Thymus (tissue), 11 donors: ENCODE results near the gene RNF169. TPM values are rescaled to one million over a fixed set of nuclear protein-coding genes. Genes with fewer than 3 reads are reported as not detected.

Source experiments
- DNase-seq, 9 donors: peaks; one replicate each; pipeline ENCODE4 v3.0.0-alpha.2; 2013; ENCODE audit warnings: low spot score in 9 of 9, low read depth in 6 of 9, missing footprints in 1 of 9
- H3K27ac ChIP-seq, 2 donors: one replicate each; pipeline ENCODE4 v1.5.1; 2013; ENCODE audit warnings: control low read depth in 1 of 2, low read depth in 1 of 2, low read length in 1 of 2, mild to moderate bottlenecking in 1 of 2, moderate library complexity in 1 of 2
- H3K27me3 ChIP-seq, 2 donors: one replicate each; pipeline ENCODE4 v1.5.1; 2013; ENCODE audit warnings: low read length in 1 of 2; ENCODE audit not compliant: control insufficient read depth in 2 of 2, insufficient read depth in 1 of 2
- H3K36me3 ChIP-seq, 2 donors: one replicate each; pipeline ENCODE4 v1.5.1; 2013; ENCODE audit warnings: low read length in 1 of 2, mild to moderate bottlenecking in 1 of 2, moderate library complexity in 1 of 2; ENCODE audit not compliant: control insufficient read depth in 2 of 2, insufficient read depth in 2 of 2
- H3K4me1 ChIP-seq, 2 donors: one replicate each; pipeline ENCODE4 v1.5.1; 2013; ENCODE audit warnings: low read length in 2 of 2; ENCODE audit not compliant: control insufficient read depth in 2 of 2, insufficient read depth in 2 of 2
- H3K4me3 ChIP-seq, 2 donors: one replicate each; pipeline ENCODE4 v1.5.1; 2013; ENCODE audit warnings: low read length in 2 of 2, control low read depth in 1 of 2, mild to moderate bottlenecking in 1 of 2
- H3K9me3 ChIP-seq, 2 donors: one replicate each; pipeline ENCODE4 v1.5.1; 2013; ENCODE audit warnings: low read length in 1 of 2, mild to moderate bottlenecking in 1 of 2; ENCODE audit not compliant: control insufficient read depth in 2 of 2, insufficient read depth in 1 of 2
- WGBS: extraction: QIAGEN DNeasy Blood & Tissue Kit; methylation state at CpG from one replicate; pipeline ENCODE4 v1.1.7; 2013; 5-methylcytosine and 5-hydroxymethylcytosine counted together
- polyA plus RNA-seq: library from polyadenylated mRNA; stranded (reverse); fragments of 200-250 nt; gene quantifications from one replicate; pipeline ENCODE4 v1.2.3, GENCODE V29; 2013
- total RNA-seq: library from RNA; stranded (reverse); fragments of 120-200 nt; gene quantifications from one replicate; pipeline ENCODE4 v1.2.4, GENCODE V29; 2013
- donor health status: healthy.

RNF169 gene
- total and polyA plus RNA-seq, 2 donors: 5.5 to 13.0 TPM

- no peaks in the 10 kb centered on the region for H3K4me1 ChIP-seq
- 90% methylated on average over 10 of the region's 10 CpGs for WGBS
- H3K27me3 ChIP-seq: no peaks in the 10 kb centered on the region
- no peak overlapping the region for H3K27ac ChIP-seq
- H3K9me3 ChIP-seq: no peaks in the 10 kb centered on the region
- H3K36me3 ChIP-seq: no peaks in the 10 kb centered on the region
- no peak for DNase-seq
- no peak overlapping the region for H3K4me3 ChIP-seq
Observed at GRCh38 chr11:74707602-74708510, 40.8 kb upstream of the RNF169 start.

- WGBS: 78% methylated on average over 3 of the region's 3 CpGs
- H3K36me3 ChIP-seq: no peaks in the 10 kb centered on the region
- H3K4me1 ChIP-seq: no peaks in the 10 kb centered on the region
- H3K9me3 ChIP-seq: no peaks in the 10 kb centered on the region
- DNase-seq: no peak
- H3K27me3 ChIP-seq: no peaks in the 10 kb centered on the region
- no peak overlapping the region for H3K27ac ChIP-seq
- H3K4me3 ChIP-seq: no peak overlapping the region
Observed at GRCh38 chr11:74709175-74709574, 39.5 kb upstream of the RNF169 start.

GRCh38 chr11:74710281-74710938 is 38.2 kb upstream of the RNF169 start:
- no peak overlapping the region for H3K4me3 ChIP-seq
- no peaks in the 10 kb centered on the region for H3K4me1 ChIP-seq
- DNase-seq: no peak
- no peaks in the 10 kb centered on the region for H3K27me3 ChIP-seq
- no peaks in the 10 kb centered on the region for H3K9me3 ChIP-seq
- 75% methylated on average over 8 of the region's 8 CpGs for WGBS
- no peaks in the 10 kb centered on the region for H3K36me3 ChIP-seq
- H3K27ac ChIP-seq: no peak overlapping the region

GRCh38 chr11:74713686-74714085 is 35.0 kb upstream of the RNF169 start:
- Histone ChIP-seq H3K9me3 (no peaks in the 10 kb centered on the region), H3K27ac (no peak overlapping the region), H3K27me3 (no peaks in the 10 kb centered on the region), H3K4me3 (no peak overlapping the region), H3K36me3 (no peaks in the 10 kb centered on the region), H3K4me1 (no peaks in the 10 kb centered on the region)
- WGBS: 72% methylated on average over 4 of the region's 4 CpGs
- DNase-seq: no peak

GRCh38 chr11:74714904-74715303 is 33.7 kb upstream of the RNF169 start:
- no peak for DNase-seq
- Histone ChIP-seq H3K9me3 (no peaks in the 10 kb centered on the region), H3K36me3 (no peaks in the 10 kb centered on the region), H3K4me3 (no peak overlapping the region), H3K4me1 (no peaks in the 10 kb centered on the region), H3K27me3 (peaks cover 0 to 2% of the 10 kb centered on the region in 2 donors), H3K27ac (no peak overlapping the region)
- 88% methylated on average over 7 of the region's 7 CpGs for WGBS

GRCh38 chr11:74717221-74717969 is 31.3 kb upstream of the RNF169 start:
- Histone ChIP-seq H3K27ac (no peak overlapping the region), H3K4me3 (no peak overlapping the region), H3K9me3 (no peaks in the 10 kb centered on the region), H3K27me3 (peaks cover 0 to 2% of the 10 kb centered on the region in 2 donors), H3K36me3 (no peaks in the 10 kb centered on the region), H3K4me1 (no peaks in the 10 kb centered on the region)
- 93% methylated on average over 5 of the region's 5 CpGs for WGBS
- DNase-seq: no peak

- H3K9me3 ChIP-seq: no peaks in the 10 kb centered on the region
- no peak for DNase-seq
- no peaks in the 10 kb centered on the region for H3K4me1 ChIP-seq
- WGBS: 97% methylated on average over 5 of the region's 5 CpGs
- H3K4me3 ChIP-seq: no peak overlapping the region
- H3K27me3 ChIP-seq: peaks cover 0 to 2% of the 10 kb centered on the region in 2 donors
- H3K36me3 ChIP-seq: no peaks in the 10 kb centered on the region
- no peak overlapping the region for H3K27ac ChIP-seq
Observed at GRCh38 chr11:74719011-74719410, 29.6 kb upstream of the RNF169 start.

- Histone ChIP-seq H3K9me3 (no peaks in the 10 kb centered on the region), H3K27ac (no peak overlapping the region), H3K4me1 (no peaks in the 10 kb centered on the region), H3K36me3 (no peaks in the 10 kb centered on the region), H3K4me3 (no peak overlapping the region), H3K27me3 (peaks cover 0 to 16% of the 10 kb centered on the region in 2 donors)
- WGBS: 93% methylated on average over 17 of the region's 17 CpGs
- DNase-seq: no peak
Observed at GRCh38 chr11:74720596-74721478, 27.8 kb upstream of the RNF169 start.
